ENCODE results near the gene TARBP1. TPM values are rescaled to one million over a fixed set of nuclear protein-coding genes. Genes with fewer than 3 reads are reported as not detected.
"Not testable (repeated sequence)": the region's sequence is repeated elsewhere in the genome, so short reads cannot be mapped to it uniquely, and the experiment has no call there.

The TARBP1 gene
- total RNA-seq, 1 experiment from 2014 or later = 47.3 TPM

GRCh38 chr1:234361102-234361603, 117.8 kb downstream of the TARBP1 start:
- Histone ChIP-seq H2AFZ (no peak overlapping the region), H3K36me3 (ENCODE audit: low read depth) (no peaks in the 10 kb centered on the region), H3K79me2 (ENCODE audit: low read depth) (no peaks in the 10 kb centered on the region), H3K9me2 (ENCODE audit: insufficient read depth) (no peaks in the 10 kb centered on the region), H3K4me2 (no peak overlapping the region), H3K9me3 (ENCODE audit: insufficient read depth, low read depth) (no peaks in the 10 kb centered on the region; the same call in 1 of the 2 replicates), H3K4me1 (replicated peaks; ENCODE audit: insufficient read depth) (no peaks in the 10 kb centered on the region), H4K20me1 (ENCODE audit: insufficient read depth) (no peaks in the 10 kb centered on the region), H3K27ac (no peak overlapping the region), H3F3A (ENCODE audit: insufficient read depth, low read depth) (no peaks in the 10 kb centered on the region), H3K27me3 (ENCODE audit: insufficient read depth, low read depth) (no peaks in the 10 kb centered on the region), H3K4me3 (no peak overlapping the region)
- CTCF ChIA-PET = no interaction called here
- BruUV-seq (replicated peaks) = no TSS peak
- no peak for DNase-seq
- POLR2A ChIA-PET (ENCODE audit: unreplicated experiment) = no interaction called here
- TF ChIP-seq, protein P1, sequence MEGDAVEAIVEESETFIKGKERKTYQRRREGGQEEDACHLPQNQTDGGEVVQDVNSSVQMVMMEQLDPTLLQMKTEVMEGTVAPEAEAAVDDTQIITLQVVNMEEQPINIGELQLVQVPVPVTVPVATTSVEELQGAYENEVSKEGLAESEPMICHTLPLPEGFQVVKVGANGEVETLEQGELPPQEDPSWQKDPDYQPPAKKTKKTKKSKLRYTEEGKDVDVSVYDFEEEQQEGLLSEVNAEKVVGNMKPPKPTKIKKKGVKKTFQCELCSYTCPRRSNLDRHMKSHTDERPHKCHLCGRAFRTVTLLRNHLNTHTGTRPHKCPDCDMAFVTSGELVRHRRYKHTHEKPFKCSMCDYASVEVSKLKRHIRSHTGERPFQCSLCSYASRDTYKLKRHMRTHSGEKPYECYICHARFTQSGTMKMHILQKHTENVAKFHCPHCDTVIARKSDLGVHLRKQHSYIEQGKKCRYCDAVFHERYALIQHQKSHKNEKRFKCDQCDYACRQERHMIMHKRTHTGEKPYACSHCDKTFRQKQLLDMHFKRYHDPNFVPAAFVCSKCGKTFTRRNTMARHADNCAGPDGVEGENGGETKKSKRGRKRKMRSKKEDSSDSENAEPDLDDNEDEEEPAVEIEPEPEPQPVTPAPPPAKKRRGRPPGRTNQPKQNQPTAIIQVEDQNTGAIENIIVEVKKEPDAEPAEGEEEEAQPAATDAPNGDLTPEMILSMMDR (conservative IDR thresholded peaks at IDR 0.05) = no peak
- no peak for TF ChIP-seq EZH2 (IDR thresholded peaks at IDR 0.05; ENCODE audit: low read depth)
- intact Hi-C loops (cut with micrococcal nuclease; ENCODE audit: unreplicated experiment) = no loop called here

DNA sequence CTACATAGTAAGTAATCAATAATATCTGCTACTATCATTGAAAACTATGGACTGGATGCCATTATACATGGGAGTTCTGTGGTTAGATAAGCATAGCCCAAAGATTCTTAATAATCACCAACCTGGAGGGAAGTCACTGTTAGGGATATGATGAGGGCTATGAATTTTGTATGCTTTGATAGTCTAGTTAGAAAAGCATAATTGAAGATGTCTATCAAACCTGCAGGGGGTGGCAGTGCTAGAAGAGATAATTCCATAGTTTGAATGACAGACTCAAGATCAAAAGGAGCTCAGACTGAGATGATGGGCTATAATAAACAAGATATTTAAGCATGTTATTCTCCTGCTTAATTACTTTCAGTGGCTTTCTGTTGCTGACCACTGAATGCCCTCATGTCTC, 121.1 kb downstream of the TARBP1 start:
- no TSS peak for BruUV-seq (replicated peaks)
- Histone ChIP-seq H3K27ac (no peak overlapping the region), H3K4me3 (no peak overlapping the region), H3K27me3 (ENCODE audit: insufficient read depth, low read depth) (no peaks in the 10 kb centered on the region), H3K4me2 (no peak overlapping the region), H3F3A (ENCODE audit: insufficient read depth, low read depth) (no peaks in the 10 kb centered on the region), H4K20me1 (ENCODE audit: insufficient read depth) (no peaks in the 10 kb centered on the region), H2AFZ (no peak overlapping the region; the same call in 1 of the 2 replicates), H3K36me3 (ENCODE audit: low read depth) (no peaks in the 10 kb centered on the region), H3K79me2 (ENCODE audit: low read depth) (no peaks in the 10 kb centered on the region), H3K4me1 (replicated peaks; ENCODE audit: insufficient read depth) (no peaks in the 10 kb centered on the region), H3K9me2 (ENCODE audit: insufficient read depth) (no peaks in the 10 kb centered on the region), H3K9me3 (ENCODE audit: insufficient read depth, low read depth) (no peaks in the 10 kb centered on the region; the same call in 1 of the 2 replicates)
- POLR2A ChIA-PET (ENCODE audit: unreplicated experiment) = no interaction called here
- intact Hi-C loops (cut with micrococcal nuclease; ENCODE audit: unreplicated experiment) = no loop called here
- DNase-seq = no peak
- TF ChIP-seq EZH2 (IDR thresholded peaks at IDR 0.05; ENCODE audit: low read depth) = no peak
- TF ChIP-seq, protein P1 (conservative IDR thresholded peaks at IDR 0.05) = no peak
- CTCF ChIA-PET = no interaction called here

- H3K4me1 ChIP-seq (replicated peaks; ENCODE audit: insufficient read depth); H3K79me2 ChIP-seq (ENCODE audit: low read depth); H3K9me3 ChIP-seq (ENCODE audit: insufficient read depth, low read depth); H2AFZ ChIP-seq; H4K20me1 ChIP-seq (ENCODE audit: insufficient read depth); H3K4me3 ChIP-seq; CTCF ChIA-PET; H3K4me2 ChIP-seq; H3F3A ChIP-seq (ENCODE audit: insufficient read depth, low read depth); H3K9me2 ChIP-seq (ENCODE audit: insufficient read depth); BruUV-seq (replicated peaks); H3K27ac ChIP-seq; H3K36me3 ChIP-seq (ENCODE audit: low read depth); H3K27me3 ChIP-seq (ENCODE audit: insufficient read depth, low read depth); intact Hi-C loops (cut with micrococcal nuclease; ENCODE audit: unreplicated experiment): not testable (repeated sequence)
- POLR2A ChIA-PET (ENCODE audit: unreplicated experiment) = interaction anchor here (0.6 to 0.7 kb wide), 3 partner anchors 15 to 192 kb away, joined by 3 to 16 read pairs (median 4); no protein-coding TSS in a partner anchor
- DNase-seq = peak in 1 of 2 experiments; percentile 46
These were observed 122.2 kb downstream of the TARBP1 start for GRCh38 chr1:234356615-234357269.

Measured in PC-9 (cell line).